GM12878 (cell line): Measurements from ENCODE around the gene EHD4. TPM values are rescaled to one million over a fixed set of nuclear protein-coding genes. Genes with fewer than 3 reads are reported as not detected.

Experiments
- ATAC-seq: fragments of 200-7000 bp; cut with Tn5 transposase; 3 replicates; pipeline ENCODE4 v1.9.1; 2020; ENCODE audit warnings: mild to moderate bottlenecking, moderate library complexity
- BruUV-seq: library from RNA; stranded (reverse); fragments of 400-500 nt; replicated peaks from 2 replicates; lab custom pipeline; 2021; lab: Mats Ljungman, UMichigan
- CTCF ChIA-PET: fragments of 300-600 bp; sonication (Branson Sonifier 250); formaldehyde crosslinking; extraction: SDS; loops from one replicate; lab custom pipeline; 2021; ENCODE audit warnings: inconsistent platforms; lab: Yijun Ruan, JAX
- POLR2A ChIA-PET: fragments of 350-600 bp; formaldehyde crosslinking; extraction: SDS; loops from one replicate; lab custom pipeline; 2021; ENCODE audit warnings: inconsistent platforms; lab: Charles Lee
- RAD21 ChIA-PET: fragments of 300-600 bp; sonication (Branson Sonifier 250); formaldehyde crosslinking; loops from one replicate; lab custom pipeline; 2023; ENCODE audit warnings: antibody characterized with exemption; ENCODE audit not compliant: unreplicated experiment; lab: Charles Lee
- SMC1A ChIA-PET: fragments of 300-600 bp; sonication (Branson Sonifier 250); formaldehyde crosslinking; loops from one replicate; lab custom pipeline; 2023; ENCODE audit not compliant: unreplicated experiment, uncharacterized antibody; lab: Charles Lee
- DNase-seq: peaks from one replicate; pipeline ENCODE4 v3.0.0-alpha.2; 2011; ENCODE audit warnings: low read depth, low spot score
- FAIRE-seq: peaks from 3 replicates; lab custom pipeline; 2011; peaks lifted over from hg19 to GRCh38; lab: Jason Lieb, UNC
- H2AFZ ChIP-seq: 2 replicates; pipeline ENCODE4 v1.6.0; 2011; ENCODE audit warnings: low read depth, low read length, control low read depth; ENCODE audit not compliant: control insufficient read depth
- H3K27ac ChIP-seq: 2 replicates; pipeline ENCODE4 v1.5.1; 2011; ENCODE audit warnings: control low read depth; ENCODE audit not compliant: control insufficient read depth, insufficient read depth
- H3K27me3 ChIP-seq, 2 experiments: replicated peaks in 1 of 2; 2 replicates each; pipeline versions ENCODE4 v1.6.0 to v1.6.1; 2011; ENCODE audit warnings: low read length in 1 of 2; ENCODE audit not compliant: control insufficient read depth in 2 of 2, insufficient read depth in 2 of 2
- H3K36me3 ChIP-seq, 2 experiments: 2 replicates each; pipeline ENCODE4 v1.5.1; 2011; ENCODE audit warnings: low read length in 1 of 2; ENCODE audit not compliant: control insufficient read depth in 2 of 2, insufficient read depth in 2 of 2
- H3K4me1 ChIP-seq: 2 replicates; pipeline ENCODE4 v1.6.1; 2011; ENCODE audit warnings: mild to moderate bottlenecking, low read length, moderate library complexity, mixed read lengths; ENCODE audit not compliant: control insufficient read depth, insufficient read depth
- H3K4me2 ChIP-seq: 2 replicates; pipeline ENCODE4 v1.6.0; 2011; ENCODE audit warnings: control low read depth; ENCODE audit not compliant: control insufficient read depth, insufficient read depth
- H3K4me3 ChIP-seq: fragments of 200-600 bp; sonication (generic); 2 replicates; pipeline ENCODE4 v1.5.1; 2016
- H3K79me2 ChIP-seq: 2 replicates; pipeline ENCODE4 v1.6.0; 2011; ENCODE audit warnings: low read length; ENCODE audit not compliant: control insufficient read depth, insufficient read depth
- H3K9ac ChIP-seq: 2 replicates; pipeline ENCODE4 v1.8.0; 2011; ENCODE audit warnings: low read length, control low read depth, mixed read lengths; ENCODE audit not compliant: control insufficient read depth, insufficient read depth
- H3K9me3 ChIP-seq: replicated peaks from 3 replicates; pipeline ENCODE4 v1.5.1; 2011; ENCODE audit warnings: mild to moderate bottlenecking, low read length; ENCODE audit not compliant: control insufficient read depth, insufficient read depth
- H4K20me1 ChIP-seq: 2 replicates; pipeline ENCODE4 v1.6.0; 2011; ENCODE audit not compliant: control insufficient read depth, insufficient read depth
- CBX5 ChIP-seq: sonication (generic); IDR thresholded peaks from 2 replicates; pipeline ENCODE4 v1.6.1; 2016; ENCODE audit warnings: low read depth, moderate library complexity, mild to moderate bottlenecking, inconsistent platforms
- DPF2 ChIP-seq: fragments of 450-650 bp; IDR thresholded peaks from 2 replicates; pipeline ENCODE4 v1.6.1; 2017; ENCODE audit warnings: mild to moderate bottlenecking
- KLF5 ChIP-seq: fragments of 450-650 bp; IDR thresholded peaks from 2 replicates; pipeline ENCODE4 v1.6.1; 2014; ENCODE audit warnings: mild to moderate bottlenecking; ENCODE audit not compliant: partially characterized antibody
- NFIC ChIP-seq: IDR thresholded peaks from 2 replicates; pipeline ENCODE4 v1.6.1; 2012; ENCODE audit warnings: low read depth, mild to moderate bottlenecking, inconsistent platforms, low read length, moderate library complexity
- NFYA ChIP-seq: IDR thresholded peaks from 2 replicates; pipeline ENCODE4 v1.6.1; 2011; ENCODE audit warnings: low read depth, mild to moderate bottlenecking, low read length, improper control_type of control experiment, borderline replicate concordance
- RAD51 ChIP-seq: fragments of 450-650 bp; IDR thresholded peaks from 2 replicates; pipeline ENCODE4 v1.6.1; 2016; ENCODE audit warnings: moderate library complexity, mild to moderate bottlenecking, inconsistent platforms
- WGBS: methylation state at CpG from one replicate; pipeline ENCODE4 v1.1.6; 2016; ENCODE audit warnings: low lambda C conversion rate; ENCODE audit not compliant: insufficient replicate concordance, insufficient coverage; ENCODE audit errors: missing lambda C conversion rate; 5-methylcytosine and 5-hydroxymethylcytosine counted together
- in situ Hi-C: fragments of 300-500 bp; cut with MboI; formaldehyde crosslinking; loops from 9 replicates; pipeline ENCODE4 v1.14.3; 2018; ENCODE audit warnings: mixed read lengths
- intact Hi-C: fragments of 100-400 bp; cut with micrococcal nuclease; formaldehyde crosslinking; loops from one replicate; pipeline ENCODE4 v1.14.2; 2022; ENCODE audit not compliant: unreplicated experiment
- polyA plus RNA-seq, 11 experiments: library from polyadenylated mRNA; depleted of rRNA in 4 of 11; unstranded in 6 of 11; stranded (reverse) in 5 of 11; fragments of >200 nt; fragmentation: Nextera tagmentation in 4 of 11; fragmentation: Illumina TruSeq in 1 of 11; extraction: Ambion mirVana in 4 of 11; extraction: Trizol in 1 of 11; gene quantifications; 1 replicate in 1 of 11; 2 replicates in 10 of 11; pipeline versions ENCODE4 v1.2.1 to v1.2.3, GENCODE V29; 2011 to 2016; ENCODE audit warnings: inconsistent platforms in 2 of 11, missing spikeins in 2 of 11, low read depth in 1 of 11
- total RNA-seq, 4 experiments: library from RNA; depleted of rRNA in 3 of 4; stranded (reverse); fragments of >200 nt in 3 of 4; fragmentation: Illumina TruSeq in 1 of 4; extraction: Trizol in 1 of 4; gene quantifications; 2 replicates each; pipeline versions ENCODE4 v1.2.1 to v1.2.3, GENCODE V29; 2013 to 2021
- TF ChIP-seq, protein P1 (sequence below): IDR thresholded peaks from 2 replicates; pipeline ENCODE4 v1.6.1; 2012; ENCODE audit warnings: improper control_type of control experiment, low read depth, low read length; ENCODE audit not compliant: insufficient replicate concordance
- TF ChIP-seq, protein P2 (sequence below): fragments of 450-650 bp; IDR thresholded peaks from 2 replicates; pipeline ENCODE4 v1.6.1; 2014; ENCODE audit warnings: mild to moderate bottlenecking
- TF ChIP-seq, protein P3 (sequence below): IDR thresholded peaks from 2 replicates; pipeline ENCODE4 v1.6.1; 2012; ENCODE audit warnings: low read depth, low read length, improper control_type of control experiment

The EHD4 gene
- total and polyA plus RNA-seq, 10 of the 15 experiments (the other 5 are each of a cell fraction or from before 2014, with no cell fraction given) = 4.2 to 62.9 (median 44.7) TPM

DNA sequence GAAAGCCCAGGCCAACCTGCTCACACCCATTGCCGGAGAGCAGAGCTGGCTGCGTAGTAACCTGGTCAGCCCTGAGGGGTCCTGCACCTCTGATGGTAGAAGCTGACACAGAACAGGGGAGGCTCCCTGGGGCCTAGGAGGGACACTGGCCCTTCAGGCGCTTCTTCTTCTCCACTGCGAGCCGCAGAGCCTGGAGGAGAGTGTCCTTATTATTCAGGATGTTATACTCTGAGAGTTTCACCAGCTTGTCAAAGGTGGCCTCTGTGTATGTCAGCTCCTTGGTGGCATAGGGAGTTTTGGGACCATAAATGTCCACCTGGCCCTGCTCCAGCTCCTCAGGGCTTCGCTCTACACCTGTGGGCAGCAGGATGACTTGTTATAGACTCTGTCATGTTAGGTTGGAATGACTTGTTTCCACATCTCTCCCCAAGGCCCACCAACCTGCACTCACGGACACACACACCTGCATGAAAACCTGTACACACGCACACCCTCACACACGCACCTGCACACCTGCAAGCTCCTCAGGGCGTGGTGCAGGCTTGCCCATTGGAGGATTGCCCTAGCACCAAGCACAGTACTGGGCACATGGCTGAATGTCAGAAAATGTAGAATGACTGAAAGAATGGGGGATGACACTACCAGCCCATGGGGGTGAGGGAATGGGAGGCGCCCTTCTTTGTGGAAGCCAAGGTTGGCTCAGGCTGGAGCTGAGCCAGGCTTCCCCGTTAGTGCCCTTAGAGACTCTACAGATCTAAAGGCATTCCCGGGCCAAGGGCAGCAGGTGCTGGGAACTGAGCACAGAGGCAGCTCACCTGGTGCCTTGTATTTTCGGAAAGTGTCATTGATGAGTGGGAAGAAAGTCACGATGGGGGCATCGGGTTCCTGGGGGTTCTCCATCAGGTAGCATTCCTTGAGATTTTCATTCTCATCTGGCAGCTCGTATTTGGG is 11.5 kb upstream of the EHD4 start (continued):
- TF ChIP-seq, protein P1, sequence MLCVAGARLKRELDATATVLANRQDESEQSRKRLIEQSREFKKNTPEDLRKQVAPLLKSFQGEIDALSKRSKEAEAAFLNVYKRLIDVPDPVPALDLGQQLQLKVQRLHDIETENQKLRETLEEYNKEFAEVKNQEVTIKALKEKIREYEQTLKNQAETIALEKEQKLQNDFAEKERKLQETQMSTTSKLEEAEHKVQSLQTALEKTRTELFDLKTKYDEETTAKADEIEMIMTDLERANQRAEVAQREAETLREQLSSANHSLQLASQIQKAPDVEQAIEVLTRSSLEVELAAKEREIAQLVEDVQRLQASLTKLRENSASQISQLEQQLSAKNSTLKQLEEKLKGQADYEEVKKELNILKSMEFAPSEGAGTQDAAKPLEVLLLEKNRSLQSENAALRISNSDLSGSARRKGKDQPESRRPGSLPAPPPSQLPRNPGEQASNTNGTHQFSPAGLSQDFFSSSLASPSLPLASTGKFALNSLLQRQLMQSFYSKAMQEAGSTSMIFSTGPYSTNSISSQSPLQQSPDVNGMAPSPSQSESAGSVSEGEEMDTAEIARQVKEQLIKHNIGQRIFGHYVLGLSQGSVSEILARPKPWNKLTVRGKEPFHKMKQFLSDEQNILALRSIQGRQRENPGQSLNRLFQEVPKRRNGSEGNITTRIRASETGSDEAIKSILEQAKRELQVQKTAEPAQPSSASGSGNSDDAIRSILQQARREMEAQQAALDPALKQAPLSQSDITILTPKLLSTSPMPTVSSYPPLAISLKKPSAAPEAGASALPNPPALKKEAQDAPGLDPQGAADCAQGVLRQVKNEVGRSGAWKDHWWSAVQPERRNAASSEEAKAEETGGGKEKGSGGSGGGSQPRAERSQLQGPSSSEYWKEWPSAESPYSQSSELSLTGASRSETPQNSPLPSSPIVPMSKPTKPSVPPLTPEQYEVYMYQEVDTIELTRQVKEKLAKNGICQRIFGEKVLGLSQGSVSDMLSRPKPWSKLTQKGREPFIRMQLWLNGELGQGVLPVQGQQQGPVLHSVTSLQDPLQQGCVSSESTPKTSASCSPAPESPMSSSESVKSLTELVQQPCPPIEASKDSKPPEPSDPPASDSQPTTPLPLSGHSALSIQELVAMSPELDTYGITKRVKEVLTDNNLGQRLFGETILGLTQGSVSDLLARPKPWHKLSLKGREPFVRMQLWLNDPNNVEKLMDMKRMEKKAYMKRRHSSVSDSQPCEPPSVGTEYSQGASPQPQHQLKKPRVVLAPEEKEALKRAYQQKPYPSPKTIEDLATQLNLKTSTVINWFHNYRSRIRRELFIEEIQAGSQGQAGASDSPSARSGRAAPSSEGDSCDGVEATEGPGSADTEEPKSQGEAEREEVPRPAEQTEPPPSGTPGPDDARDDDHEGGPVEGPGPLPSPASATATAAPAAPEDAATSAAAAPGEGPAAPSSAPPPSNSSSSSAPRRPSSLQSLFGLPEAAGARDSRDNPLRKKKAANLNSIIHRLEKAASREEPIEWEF = no peak
- no peak for TF ChIP-seq DPF2

DNA sequence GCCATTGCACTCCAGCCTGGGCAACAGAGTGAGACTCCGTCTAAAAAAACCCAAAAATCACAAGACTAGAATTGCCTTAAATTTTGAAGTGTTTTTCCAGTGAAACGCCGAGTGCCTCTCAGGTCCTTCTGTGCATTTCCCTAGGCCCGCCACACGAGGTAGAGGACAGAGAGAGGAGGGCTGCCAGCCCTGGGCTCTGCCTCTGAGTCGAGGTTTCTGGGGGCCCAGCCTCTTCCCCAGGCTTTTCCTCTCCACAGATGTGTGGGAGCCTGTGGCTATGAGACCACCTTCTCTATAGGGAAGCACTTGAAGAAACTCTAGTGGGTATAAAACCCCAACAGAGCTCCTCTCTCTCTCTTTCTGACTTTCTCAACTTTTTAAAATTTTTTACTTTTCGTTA is 10.9 kb upstream of the EHD4 start:
- intact Hi-C loops (no loop called here), in situ Hi-C loops (no loop called here)
- POLR2A ChIA-PET = no interaction called here
- no peaks in the 10 kb centered on the region for H4K20me1 ChIP-seq
- WGBS = 52% methylated on average over 7 of the region's 7 CpGs
- RAD21 ChIA-PET = interaction anchor here (0.7 kb wide), 1 partner anchor 11 kb away, joined by 3 read pairs; the partner anchor contains the start of gene EHD4
- peaks cover 0 to 2% of the 10 kb centered on the region in 2 experiments; a peak in 2 of 4 replicates for H3K27me3 ChIP-seq
- ATAC-seq (no peak), DNase-seq (no peak), FAIRE-seq (no peak)
- CTCF ChIA-PET = interaction anchor here (0.7 to 1.6 kb wide), 2 partner anchors 69 to 113 kb away, joined by 3 to 7 read pairs; no protein-coding TSS in a partner anchor
- BruUV-seq = no TSS peak
- H3K4me1 ChIP-seq = no peaks in the 10 kb centered on the region
- H2AFZ ChIP-seq = no peak overlapping the region
- no peaks in the 10 kb centered on the region for H3K9me3 ChIP-seq
- SMC1A ChIA-PET = interaction anchor here (0.9 to 1.4 kb wide), 2 partner anchors 18 to 82 kb away, joined by 3 read pairs; no protein-coding TSS in a partner anchor
- no peak overlapping the region for H3K4me2 ChIP-seq
- H3K36me3 ChIP-seq = no peaks in the 10 kb centered on the region
- H3K27ac ChIP-seq = no peak overlapping the region
- no peak overlapping the region for H3K9ac ChIP-seq
- no peaks in the 10 kb centered on the region for H3K79me2 ChIP-seq
- no peak overlapping the region for H3K4me3 ChIP-seq
- TF ChIP-seq CBX5 (no peak), NFIC (no peak), KLF5 (no peak), NFYA (no peak), RAD51 (no peak)
- TF ChIP-seq, protein P2, sequence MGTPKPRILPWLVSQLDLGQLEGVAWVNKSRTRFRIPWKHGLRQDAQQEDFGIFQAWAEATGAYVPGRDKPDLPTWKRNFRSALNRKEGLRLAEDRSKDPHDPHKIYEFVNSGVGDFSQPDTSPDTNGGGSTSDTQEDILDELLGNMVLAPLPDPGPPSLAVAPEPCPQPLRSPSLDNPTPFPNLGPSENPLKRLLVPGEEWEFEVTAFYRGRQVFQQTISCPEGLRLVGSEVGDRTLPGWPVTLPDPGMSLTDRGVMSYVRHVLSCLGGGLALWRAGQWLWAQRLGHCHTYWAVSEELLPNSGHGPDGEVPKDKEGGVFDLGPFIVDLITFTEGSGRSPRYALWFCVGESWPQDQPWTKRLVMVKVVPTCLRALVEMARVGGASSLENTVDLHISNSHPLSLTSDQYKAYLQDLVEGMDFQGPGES = no peak
- TF ChIP-seq, protein P3, sequence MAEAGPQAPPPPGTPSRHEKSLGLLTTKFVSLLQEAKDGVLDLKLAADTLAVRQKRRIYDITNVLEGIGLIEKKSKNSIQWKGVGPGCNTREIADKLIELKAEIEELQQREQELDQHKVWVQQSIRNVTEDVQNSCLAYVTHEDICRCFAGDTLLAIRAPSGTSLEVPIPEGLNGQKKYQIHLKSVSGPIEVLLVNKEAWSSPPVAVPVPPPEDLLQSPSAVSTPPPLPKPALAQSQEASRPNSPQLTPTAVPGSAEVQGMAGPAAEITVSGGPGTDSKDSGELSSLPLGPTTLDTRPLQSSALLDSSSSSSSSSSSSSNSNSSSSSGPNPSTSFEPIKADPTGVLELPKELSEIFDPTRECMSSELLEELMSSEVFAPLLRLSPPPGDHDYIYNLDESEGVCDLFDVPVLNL = no peak
